Stimulated activated CD4-positive, alpha-beta T cell treated with anti-CD3 and anti-CD28 coated beads, Interleukin-1b, Interleukin-23, amount 100 ng/mL, for 1 hour (primary cell): ENCODE measurements around the gene CBFA2T3.
"Not testable (repeated sequence)": the region's sequence is repeated elsewhere in the genome, so short reads cannot be mapped to it uniquely, and the experiment has no call there.

Experiments used
- DNase-seq, 2 donors: peaks; one replicate each; pipeline ENCODE4 v3.0.0-alpha.2; 2020; ENCODE audit warnings: low read depth in 2 of 2

CBFA2T3 gene

DNA sequence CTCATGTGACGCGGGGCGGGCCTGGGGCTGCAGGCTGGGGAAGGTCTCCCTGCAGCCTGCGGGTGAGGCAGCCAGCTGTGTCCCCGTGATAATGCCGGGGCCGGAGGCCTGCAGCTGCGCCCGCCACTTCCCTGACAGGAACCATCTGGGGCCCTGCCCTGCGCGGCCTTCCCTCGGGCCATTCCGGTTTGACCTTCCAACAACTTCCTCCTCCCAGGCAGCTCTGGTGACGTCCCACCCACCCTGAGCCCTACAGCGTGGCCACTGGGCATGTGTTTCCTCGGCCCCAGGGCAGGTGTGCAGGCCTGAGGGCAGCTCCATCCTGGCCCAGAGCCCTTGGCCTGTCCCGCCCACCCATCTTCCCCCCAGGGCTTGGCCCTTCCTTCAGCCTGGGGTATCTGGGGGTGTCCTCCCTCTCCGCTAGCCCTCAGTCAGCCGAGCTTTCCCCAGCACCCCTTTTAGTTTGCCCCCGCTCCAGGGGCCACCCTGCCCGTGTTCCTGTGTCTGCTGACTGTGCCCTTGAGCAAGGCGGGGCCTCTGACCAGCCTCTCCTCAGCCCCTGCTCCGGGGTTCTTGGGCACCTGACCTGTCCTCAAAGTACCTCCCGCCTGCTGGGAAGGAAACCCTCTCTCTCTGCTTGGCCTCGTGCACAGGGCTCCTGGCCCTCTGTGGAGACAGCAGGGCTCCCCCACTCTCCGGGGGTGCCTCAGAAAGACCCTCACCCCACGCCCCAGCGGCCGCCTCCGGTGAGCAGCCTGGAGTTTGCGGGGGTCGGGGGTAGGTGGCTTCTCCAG, at the start of gene CBFA2T3:
Gene CBFA2T3, minus strand, starts transcription at position 190 of the 794 bp plus-strand sequence. CDS start 400 bp downstream, outside the sequence.
- no peak for DNase-seq

DNA sequence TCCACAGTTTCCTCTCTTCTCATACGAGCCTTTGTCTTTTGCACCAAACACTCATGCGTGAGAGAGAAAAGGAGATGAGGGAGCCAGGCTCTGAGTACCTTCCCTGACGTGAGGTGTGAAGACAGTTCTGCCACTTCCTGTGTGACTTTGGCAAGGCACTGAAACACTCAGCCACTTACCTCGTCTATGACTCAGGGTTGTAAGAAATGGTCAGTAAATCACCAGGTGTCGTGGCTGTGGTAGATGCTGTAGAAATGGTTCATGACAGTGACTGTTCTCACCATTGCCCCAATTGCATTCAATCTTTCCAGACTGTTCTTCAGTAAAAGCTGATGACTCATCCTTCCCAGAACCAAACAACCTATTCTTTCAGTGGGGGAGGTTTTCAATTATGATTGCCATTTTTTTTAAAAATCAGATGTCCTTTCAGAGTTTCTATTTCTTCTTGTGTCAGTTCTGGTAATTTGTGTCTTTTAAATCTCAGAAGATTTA, 49.2 kb upstream of the CBFA2T3 start:
- no peak for DNase-seq

DNA sequence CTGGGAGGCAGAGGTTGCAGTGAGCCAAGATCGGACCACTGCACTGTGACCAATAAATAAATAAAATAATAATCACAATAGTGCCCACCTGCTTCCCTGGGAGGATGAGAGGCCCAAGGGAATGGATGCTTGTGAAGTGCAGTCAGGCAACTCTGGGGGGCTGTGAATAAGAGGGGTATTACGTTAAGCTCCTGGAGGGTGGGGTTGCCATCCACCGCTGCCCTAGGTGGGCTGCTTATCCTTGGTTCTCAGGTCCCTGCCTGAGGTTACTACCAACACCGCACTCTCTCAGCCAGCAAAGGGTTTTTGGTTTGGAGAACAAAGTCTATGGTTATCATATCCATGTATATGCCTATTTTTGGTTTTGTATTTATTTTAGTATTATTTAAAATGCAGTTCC, 48.6 kb upstream of the CBFA2T3 start:
- DNase-seq: no peak

DNA sequence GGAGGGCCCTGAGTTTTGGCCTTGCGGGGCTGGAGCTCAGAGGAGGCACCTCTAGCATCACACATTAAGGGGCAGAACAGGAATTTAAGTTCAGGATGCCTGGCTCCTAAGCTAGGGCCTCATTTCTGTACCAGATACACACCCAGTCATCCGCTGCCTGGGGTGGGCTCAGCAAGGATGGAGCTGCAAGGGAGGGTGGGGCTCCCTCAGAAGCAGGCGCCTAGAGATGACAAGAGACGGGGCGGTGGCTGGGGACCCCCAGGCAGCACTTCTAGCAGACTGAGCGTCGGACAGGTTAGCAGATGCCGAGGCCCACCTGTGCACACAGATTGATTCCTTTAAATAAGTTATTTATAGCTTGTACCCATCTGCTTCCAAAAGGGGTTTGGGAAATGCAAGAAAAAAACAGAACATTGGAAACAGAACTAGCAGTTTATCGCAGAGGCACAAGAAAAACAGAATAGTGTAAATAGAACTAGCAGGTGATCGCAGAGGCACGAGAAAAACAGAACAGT, 47.6 kb upstream of the CBFA2T3 start:
- DNase-seq: no peak

DNA sequence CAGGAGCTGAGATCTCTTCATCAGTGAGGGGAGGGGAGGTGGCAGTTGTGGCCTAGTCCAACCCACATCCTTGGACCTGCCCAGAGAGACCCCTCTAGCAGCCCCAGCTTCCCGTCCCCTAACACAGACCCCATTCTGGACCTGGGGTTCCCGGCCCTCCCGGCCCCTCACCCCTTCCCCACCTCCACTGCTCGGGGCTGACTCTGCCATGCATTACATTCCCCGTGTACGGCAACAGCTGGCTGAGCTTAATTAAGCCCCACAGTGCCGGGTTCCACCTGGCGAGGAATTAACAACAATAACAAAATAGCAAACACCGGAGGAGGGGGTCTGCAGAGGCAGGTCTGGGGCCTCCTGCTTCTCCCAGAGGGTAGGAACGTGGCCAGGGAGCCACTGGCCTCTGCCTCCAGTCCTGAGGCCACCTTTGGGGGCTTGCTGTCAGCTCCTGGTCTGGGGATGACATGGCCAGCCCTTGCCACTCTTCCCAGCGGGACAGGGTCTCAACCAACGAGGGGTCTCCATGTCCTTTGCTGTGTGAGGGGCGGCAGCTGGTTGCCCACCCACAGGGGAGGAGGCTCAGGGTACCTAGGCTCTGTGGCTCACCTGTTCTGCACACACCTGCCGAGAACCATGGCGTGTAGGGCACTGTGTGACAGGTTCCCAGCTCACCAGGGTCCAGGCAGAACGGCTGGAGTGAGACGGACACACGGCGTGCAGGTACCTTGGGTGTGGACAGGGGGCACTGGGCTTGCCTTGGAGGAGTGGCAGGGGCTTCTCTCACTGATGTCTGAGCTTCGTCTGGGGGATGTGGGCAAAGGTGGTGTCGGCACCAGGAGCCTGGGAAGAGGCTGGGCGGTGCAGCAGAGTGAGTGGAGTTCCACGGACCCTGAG, 46.9 kb upstream of the CBFA2T3 start:
- no peak for DNase-seq

DNA sequence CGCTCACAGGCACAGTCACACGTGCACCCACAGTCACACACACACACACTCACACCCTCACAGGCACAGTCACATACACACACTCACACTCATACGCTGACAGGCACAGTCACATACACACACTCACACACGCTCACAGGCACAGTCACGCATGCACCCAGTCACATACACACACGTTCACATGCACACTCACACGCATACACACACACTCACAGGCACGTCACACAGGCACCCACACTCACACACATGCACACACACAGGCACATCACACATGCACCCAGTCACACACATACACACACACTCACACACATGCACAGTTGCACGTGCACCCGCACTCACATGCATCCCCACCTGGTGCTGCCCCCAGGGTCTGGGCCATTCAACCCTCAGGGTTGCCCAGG, 46.1 kb upstream of the CBFA2T3 start:
- DNase-seq: no peak

DNA sequence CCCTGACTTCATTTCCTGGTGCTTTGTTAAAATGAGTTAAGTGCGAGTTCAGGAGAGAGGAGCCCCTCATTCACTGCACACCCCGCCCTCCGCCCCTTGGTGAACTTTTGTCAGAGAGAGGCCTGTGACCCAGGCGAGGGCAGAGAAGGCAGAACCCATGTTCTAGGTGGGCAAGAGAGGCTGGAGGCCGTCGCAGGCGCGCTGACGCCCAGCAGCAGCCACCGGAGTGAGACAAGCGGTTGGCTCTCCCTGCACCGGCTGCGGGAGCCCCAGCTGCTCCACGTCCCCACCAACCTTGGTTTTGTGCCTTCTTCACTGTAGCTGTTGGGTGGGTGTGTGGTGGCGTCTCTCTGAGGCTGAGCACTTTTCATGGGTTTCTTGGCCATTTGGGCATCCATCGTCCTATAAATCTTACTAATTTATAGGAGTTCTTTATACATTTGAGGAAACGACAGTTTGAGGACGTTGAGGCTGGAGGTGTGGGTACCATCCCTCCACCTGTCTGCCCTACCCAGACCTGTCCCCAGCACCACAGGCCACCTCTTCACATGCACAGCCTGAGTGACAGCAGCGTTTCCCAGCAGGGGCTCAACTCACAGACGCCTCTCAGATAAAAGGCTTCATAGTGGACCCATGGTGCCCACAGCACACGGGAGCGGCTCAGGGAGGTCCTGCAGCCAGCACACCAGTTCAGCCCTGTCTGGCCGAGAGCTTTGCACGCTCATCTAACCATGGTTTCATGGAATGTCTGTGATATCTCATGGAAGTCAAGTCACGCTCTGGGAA, 45.2 kb upstream of the CBFA2T3 start:
- DNase-seq: no peak

DNA sequence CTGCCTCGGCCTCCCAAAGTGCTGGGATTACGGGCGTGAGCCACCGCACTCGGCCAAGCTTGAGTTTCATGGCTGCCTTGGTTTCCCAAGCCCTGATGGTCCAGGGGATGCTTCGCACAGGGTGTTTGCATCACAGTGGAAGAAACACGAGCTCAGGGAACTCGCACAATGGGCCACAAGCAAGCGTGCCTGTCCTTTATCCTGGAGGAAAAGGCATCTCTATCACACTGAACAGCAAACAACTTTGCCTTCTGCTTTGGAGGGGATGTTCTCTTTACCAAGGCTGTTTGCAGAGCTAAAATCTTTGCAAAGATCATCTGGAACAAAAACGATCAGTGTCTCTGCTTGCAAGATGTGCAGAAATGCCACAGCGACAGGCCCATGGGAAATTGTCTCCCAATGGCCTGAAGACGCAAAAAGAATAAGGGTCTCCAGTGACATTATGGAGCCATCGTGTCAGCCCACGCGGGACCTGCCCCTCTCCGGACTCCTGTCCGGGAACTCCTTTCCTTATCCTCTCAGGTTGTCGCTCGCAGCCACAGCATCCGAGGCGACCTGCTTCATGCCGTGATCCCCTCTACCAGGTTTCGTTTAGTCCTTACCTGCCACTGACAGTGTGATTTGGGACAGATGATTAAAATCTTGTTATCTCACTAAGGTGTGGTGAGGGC, 44.1 kb upstream of the CBFA2T3 start:
- no peak for DNase-seq

DNA sequence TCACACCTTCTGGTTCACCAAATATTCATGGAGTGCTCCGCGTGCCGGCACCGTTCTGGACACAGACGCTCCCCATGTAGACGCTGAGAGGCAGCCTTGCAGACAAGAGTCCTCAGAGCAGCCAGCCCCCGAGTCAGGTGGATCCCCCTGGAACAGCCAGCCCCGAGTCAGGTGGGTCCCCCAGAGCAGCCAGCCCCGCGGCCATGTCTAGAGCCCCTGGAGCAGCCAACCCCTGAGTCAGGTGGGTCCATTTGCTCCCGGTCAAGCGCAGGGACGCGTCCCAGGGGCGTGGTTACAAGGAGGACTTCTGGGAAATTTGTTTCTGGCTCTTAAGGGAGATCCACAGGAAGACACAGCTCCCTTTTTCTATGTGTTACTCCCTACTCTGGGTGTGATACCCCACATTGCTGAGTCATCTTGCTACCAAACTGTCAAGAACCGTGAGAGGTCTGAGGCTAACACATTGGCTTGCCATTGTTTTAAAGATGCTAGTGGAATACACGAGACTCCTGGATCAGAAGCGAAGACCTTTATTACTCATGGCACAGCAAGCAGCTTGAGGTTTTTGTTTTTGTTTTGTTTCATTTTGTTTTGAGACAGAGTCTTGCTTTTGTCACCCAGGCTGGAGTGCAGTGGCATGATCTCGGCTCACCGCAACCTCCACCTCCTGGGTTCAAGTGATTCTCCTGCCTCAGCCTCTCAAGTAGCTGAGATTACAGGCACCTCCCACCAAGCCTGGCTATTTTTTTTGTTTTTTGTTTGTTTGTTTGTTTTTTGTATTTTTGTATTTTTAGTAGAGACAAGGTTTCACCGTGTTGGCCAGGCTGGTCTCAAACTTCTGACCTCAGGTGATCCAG, 43.3 kb upstream of the CBFA2T3 start:
- DNase-seq: no peak

DNA sequence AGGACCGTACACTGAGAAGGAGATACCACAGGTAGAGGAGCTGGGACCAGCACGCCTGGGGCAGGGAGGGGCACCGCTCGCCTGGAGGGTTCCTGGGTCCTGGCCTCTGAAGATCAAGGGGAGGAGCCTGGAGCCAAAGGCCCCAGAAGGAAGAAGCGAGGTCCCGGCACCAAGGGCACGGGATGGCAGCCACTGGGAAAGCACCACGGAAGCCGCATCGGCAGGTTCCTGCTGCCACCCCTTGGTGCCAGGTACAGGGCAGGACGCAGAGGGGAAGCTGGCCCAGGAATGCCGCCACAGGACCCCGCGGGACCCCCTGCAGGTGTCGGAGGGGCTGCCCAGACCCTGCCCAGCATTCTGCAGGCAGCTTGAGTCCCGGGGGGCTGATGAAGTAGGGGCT, 42.5 kb upstream of the CBFA2T3 start:
- DNase-seq: no peak

DNA sequence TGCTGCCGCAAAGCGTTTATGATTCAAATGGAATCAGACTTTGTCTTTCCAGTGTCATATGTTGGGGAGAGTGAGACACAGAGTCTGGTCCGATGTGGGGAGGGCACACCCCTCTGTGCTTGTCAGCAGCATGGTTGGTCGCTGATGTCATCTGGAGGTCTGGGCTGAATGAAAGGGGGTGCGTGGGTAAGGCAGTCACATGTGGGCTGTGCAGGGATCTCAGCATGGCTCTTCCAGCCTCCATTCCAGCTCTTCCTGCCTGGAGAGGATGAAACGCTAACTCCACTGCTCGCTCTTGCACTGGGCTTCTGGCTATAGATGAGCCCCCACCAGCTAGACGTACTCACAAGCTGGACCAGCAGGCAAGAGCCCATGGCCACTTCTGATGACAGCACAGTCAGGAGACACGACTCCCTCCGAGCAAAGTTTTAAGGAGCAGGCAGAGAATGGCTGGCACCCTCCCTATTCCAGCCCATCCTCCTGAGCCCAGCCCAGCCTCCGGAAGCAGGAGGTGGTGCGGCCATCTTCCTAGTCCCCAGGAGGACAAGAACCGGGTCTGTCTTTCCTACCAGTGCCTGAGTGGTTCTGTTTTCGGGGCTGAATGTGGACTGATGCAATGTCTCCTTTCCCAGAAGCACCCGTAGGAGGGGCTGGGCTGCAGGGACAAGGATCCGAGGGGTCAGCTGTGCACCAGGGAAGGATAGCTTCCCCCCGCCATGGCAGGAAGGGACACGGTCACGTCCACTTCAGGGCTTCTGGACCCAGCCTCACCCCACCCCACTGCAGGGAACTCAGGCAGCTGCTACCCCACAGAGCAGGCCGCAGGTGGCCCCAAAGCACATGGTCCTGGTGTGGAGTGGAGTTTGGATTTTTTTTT, 41.5 kb upstream of the CBFA2T3 start:
- no peak for DNase-seq

DNA sequence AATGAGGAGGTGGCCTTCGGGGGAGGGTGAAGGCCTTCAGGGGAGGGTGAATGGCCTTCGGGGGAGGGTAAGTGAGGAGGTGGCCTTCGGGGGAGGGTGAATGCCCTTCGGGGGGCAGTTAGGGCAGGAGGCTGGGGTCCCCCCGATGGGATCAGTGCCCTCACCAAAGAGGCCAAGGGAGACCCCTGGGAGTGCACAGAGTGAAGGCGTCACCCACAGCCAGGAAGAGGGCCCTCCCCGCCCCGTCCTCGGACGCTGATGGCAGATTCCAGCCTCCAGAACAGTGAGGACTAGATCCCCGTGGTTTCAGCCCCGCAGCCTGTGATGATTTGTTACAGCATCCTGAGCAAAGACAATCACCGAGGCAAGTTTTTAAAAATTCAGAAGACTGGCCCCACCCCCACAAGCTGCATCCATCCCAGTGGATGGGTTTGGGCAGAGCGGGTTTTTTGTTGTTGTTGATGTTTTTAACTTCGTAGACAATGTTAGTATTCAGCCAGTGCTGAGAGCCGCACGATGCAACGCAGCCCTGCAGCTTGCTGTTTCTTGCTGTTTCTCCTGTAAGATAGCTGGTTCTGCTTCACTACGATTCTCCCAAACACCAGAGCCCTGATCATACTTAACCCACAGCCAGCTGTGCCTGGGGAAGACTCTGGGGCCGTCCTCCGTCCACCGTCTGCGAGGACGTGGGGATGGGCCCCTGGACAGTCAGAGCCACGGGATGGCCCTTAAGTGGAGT, 40.7 kb upstream of the CBFA2T3 start:
- DNase-seq: no peak

DNA sequence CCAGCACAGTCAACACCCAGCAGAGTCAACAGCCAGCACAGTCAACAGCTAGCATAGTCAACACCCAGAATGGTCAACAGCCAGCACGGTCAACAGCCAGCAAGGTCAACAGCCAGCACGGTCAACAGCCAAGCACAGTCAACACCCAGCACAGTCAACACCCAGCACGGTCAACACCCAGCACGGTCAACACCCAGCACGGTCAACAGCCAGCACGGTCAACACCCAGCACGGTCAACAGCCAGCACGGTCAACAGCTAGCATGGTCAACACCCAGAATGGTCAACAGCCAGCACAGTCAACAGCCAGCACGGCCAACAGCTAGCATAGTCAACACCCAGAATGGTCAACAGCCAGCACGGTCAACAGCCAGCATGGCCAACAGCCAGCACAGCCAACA, 39.6 kb upstream of the CBFA2T3 start:
- not testable (repeated sequence) for DNase-seq

DNA sequence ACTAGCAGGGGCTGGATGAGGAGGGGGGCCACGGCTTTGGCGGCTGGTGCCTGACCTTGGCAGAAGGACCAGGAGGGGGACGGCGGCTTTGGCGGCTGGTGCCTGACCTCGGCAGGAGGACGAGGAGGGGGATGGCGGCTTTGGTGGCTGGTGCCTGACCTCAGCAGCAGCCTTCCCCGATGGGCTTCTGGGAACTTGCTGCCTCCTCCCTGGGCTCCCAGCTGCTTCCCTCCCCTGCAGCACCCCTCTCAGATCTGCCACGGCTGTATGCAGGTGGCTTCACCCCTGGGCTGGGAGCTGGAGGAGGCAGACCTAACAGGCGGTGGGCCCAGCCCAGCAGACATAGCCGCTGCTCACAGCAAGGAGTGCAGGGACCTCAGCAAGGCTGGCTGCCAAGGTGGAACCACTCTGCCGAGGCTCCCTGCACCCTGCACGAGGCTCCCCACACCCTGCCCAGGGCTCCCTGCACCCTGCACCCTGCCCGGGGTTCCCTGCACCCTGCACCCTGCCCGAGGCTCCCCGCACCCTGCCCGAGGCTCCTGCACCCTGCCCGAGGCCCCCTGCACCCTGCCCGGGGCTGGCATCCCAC, 38.4 kb upstream of the CBFA2T3 start:
- no peak for DNase-seq

DNA sequence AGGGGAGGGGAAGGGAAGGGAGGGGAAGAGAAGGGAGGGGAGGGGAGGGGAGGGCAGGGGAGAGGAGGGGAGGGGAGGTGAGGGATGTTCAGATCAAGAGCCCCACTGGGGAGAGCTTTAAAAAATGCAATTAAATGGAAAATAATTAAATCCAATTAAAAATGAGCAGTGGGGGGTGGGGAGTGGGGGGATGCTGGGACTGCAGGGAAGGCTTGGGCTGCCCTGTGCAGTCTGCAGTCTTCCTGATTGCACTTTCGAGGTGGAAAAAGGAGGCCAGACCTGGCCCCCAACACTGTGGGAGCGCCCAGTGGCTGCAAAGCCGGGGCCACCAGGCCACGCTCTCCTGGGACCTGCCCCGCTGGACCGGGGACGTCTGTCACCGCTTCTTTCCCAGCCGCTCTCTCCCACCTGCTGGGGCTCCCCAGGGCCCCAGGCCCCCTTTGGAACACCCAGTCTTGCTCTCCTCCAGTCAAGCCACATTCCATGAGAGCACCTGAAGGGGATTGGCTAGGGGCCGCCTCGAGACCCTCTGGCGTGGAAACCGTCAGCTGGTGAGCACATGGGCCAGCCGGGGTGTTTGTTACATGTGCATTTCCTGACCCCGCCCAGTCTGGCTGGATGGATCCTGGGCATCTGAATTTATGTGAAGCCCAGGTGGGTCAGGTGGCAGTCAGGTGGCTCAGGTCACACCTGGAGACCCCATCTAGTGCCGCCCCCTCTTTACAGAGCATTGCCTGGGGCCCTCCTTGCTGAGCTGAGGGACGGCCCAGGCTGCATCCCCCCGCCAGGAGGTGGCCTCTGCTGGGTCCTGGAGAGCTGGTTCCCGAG, 37.6 kb upstream of the CBFA2T3 start:
- no peak for DNase-seq

DNA sequence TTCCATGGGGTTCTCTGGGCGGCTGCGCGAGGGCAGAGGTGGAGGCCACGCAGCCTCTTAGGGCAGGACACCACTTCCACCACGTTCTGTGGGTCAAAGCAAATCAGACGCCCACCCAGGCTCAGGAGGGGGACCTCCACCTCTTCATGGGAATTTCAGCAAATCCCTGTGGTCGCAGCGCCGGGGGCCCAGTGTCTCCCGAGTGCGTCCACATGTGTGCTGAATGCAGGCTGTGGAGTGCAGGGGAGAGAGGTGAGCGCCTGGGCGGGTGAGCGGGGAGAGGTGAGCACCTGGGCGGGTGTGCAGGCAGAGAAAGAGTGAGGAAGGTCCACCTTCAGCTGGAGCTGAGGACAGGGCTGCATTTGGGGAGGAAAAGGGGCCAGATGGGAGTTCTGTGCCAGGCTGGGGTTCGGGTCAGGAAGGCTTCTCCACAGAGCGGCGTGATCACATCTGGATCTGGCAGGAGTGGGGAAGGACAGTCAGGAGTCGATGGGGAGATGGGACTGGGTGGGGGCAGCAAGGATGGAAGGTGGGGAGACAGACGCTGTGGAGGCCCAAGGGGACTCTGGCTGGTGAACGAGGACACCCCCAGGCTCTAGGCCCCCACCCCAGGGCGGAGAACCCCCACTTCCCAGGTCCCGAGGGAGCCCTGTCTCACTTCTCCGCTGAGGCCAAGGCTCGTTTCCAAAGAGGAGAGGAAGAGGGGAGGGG, 36.8 kb upstream of the CBFA2T3 start:
- no peak for DNase-seq

DNA sequence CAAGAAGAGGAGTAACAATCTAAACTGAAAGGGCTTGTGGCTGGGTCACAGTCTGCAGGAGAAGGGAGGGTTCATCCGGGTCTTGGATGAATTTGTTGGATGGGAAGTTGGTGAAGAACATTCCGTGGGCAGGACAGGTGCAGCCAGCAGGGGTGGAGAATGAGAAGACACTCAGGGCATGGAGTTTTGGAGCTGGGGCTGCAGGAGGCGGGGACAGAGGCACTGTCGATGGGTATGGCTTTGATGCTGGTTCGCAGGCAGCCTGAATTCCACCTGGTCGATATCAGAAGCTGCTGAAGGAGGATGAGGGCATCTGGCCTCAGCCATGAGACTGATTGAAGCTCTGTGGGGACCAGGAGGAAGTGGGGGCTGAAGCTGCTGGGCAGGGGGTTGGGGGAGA, 36.1 kb upstream of the CBFA2T3 start:
- DNase-seq: no peak
